SK-N-SH treated with all-trans-retinoic acid at 6 μM for 48 hours (cell line): Measurements from ENCODE around the gene CITED2.

Source experiments
- BACH2 ChIP-seq: fragments of 250-450 bp; sonication (Bioruptor Pico); IDR thresholded peaks from 2 replicates; pipeline ENCODE4 v1.9.0; 2021; ENCODE audit warnings: mild to moderate bottlenecking, borderline replicate concordance
- PATZ1 ChIP-seq: fragments of 250-450 bp; sonication (Bioruptor Pico); IDR thresholded peaks from 2 replicates; pipeline ENCODE4 v1.8.0; 2020; ENCODE audit warnings: mild to moderate bottlenecking, moderate library complexity, borderline replicate concordance

GRCh38 chr6:139395371-139395770 is 20.9 kb upstream of the CITED2 start:
- TF ChIP-seq PATZ1: no peak
- TF ChIP-seq BACH2 (CRISPR knock-in tag): no peak
